SK-N-SH (cell line): ENCODE data around the gene ING1. TPM values are rescaled to one million over a fixed set of nuclear protein-coding genes. Genes with fewer than 3 reads are reported as not detected.

ENCODE experiments used
- CTCF ChIA-PET: fragments of 300-600, 350-600 bp; formaldehyde crosslinking; extraction: SDS; loops from one replicate; lab custom pipeline; 2021; lab: Yijun Ruan, JAX
- POLR2A ChIA-PET: fragments of 350-600 bp; sonication (Branson Sonifier 250); formaldehyde crosslinking; extraction: SDS; loops from one replicate; lab custom pipeline; 2020; ENCODE audit warnings: antibody characterized with exemption, inconsistent platforms; lab: Yijun Ruan, JAX
- DNase-seq: peaks from one replicate; pipeline ENCODE4 v3.0.0; 2012
- H2AFZ ChIP-seq: fragments of 200-600 bp; sonication (generic); 2 replicates; pipeline ENCODE4 v1.8.1; 2016; ENCODE audit warnings: antibody characterized with exemption, mild to moderate bottlenecking, low read depth
- H3F3A ChIP-seq: fragments of 200-600 bp; sonication (generic); replicated peaks from 2 replicates; pipeline ENCODE3; 2016; ENCODE audit warnings: antibody characterized with exemption, mild to moderate bottlenecking; ENCODE audit not compliant: insufficient read depth
- H3K27ac ChIP-seq, 2 experiments: fragments of 200-500 bp in 1 of 2; fragments of 200-600 bp in 1 of 2; sonication (Bioruptor generic) in 1 of 2; sonication (generic), shearing (Covaris generic) in 1 of 2; 2 replicates each; pipeline versions ENCODE4 v1.5.1 to v1.6.1; 2014 to 2016; ENCODE audit warnings: low read depth in 2 of 2, inconsistent platforms in 1 of 2, low read length in 1 of 2, mild to moderate bottlenecking in 1 of 2, mixed read lengths in 1 of 2
- H3K27me3 ChIP-seq: fragments of 200-600 bp; sonication (generic), shearing (Covaris generic); 2 replicates; pipeline ENCODE4 v1.6.1; 2016; ENCODE audit warnings: mixed run types; ENCODE audit not compliant: insufficient read depth
- H3K36me3 ChIP-seq, 2 experiments: fragments of 200-500 bp in 1 of 2; fragments of 200-600 bp in 1 of 2; sonication (Bioruptor generic) in 1 of 2; sonication (generic) in 1 of 2; replicated peaks in 1 of 2; 2 replicates each; pipeline versions ENCODE3 to v1.5.1; 2014 to 2016; ENCODE audit warnings: low read length in 1 of 2, mild to moderate bottlenecking in 1 of 2; ENCODE audit not compliant: insufficient read depth in 2 of 2, control insufficient read depth in 1 of 2
- H3K4me1 ChIP-seq, 2 experiments: fragments of 200-500 bp in 1 of 2; fragments of 200-600 bp in 1 of 2; sonication (Bioruptor generic) in 1 of 2; sonication (generic), shearing (Covaris generic) in 1 of 2; 2 replicates each; pipeline versions ENCODE4 v1.5.1 to v1.6.1; 2014 to 2016; ENCODE audit warnings: low read depth in 1 of 2, low read length in 1 of 2, mixed run types in 1 of 2; ENCODE audit not compliant: insufficient read depth in 2 of 2, control insufficient read depth in 1 of 2
- H3K4me2 ChIP-seq: fragments of 200-600 bp; sonication (generic), shearing (Covaris generic); 2 replicates; pipeline ENCODE4 v1.6.1; 2017; ENCODE audit warnings: mixed run types
- H3K4me3 ChIP-seq, 2 experiments: fragments of 200-500 bp in 1 of 2; fragments of 200-600 bp in 1 of 2; sonication (Bioruptor generic) in 1 of 2; sonication (generic), shearing (Covaris generic) in 1 of 2; 2 replicates each; pipeline versions ENCODE4 v1.5.1 to v1.8.1; 2014 to 2016; ENCODE audit warnings: low read depth in 2 of 2, inconsistent platforms in 1 of 2, low read length in 1 of 2, mild to moderate bottlenecking in 1 of 2, mixed read lengths in 1 of 2, moderate library complexity in 1 of 2
- H3K79me2 ChIP-seq: fragments of 200-600 bp; sonication (generic); 2 replicates; pipeline ENCODE4 v1.8.1; 2017; ENCODE audit warnings: mild to moderate bottlenecking; ENCODE audit not compliant: insufficient read depth
- H3K9ac ChIP-seq: fragments of 200-600 bp; sonication (generic); 2 replicates; pipeline ENCODE4 v1.6.1; 2017; ENCODE audit warnings: mixed run types
- H3K9me2 ChIP-seq: fragments of 200-600 bp; sonication (generic); 2 replicates; pipeline ENCODE4 v1.6.1; 2017; ENCODE audit warnings: mixed run types
- H3K9me3 ChIP-seq: fragments of 200-600 bp; sonication (generic); 2 replicates; pipeline ENCODE4 v1.6.1; 2017; ENCODE audit warnings: mixed run types, mild to moderate bottlenecking, moderate library complexity
- H4K20me1 ChIP-seq: fragments of 200-600 bp; sonication (generic); 2 replicates; pipeline ENCODE4 v1.6.1; 2017; ENCODE audit warnings: mild to moderate bottlenecking, mixed run types; ENCODE audit not compliant: insufficient read depth
- ELF1 ChIP-seq: IDR thresholded peaks from 2 replicates; pipeline ENCODE4 v1.4.0; 2012
- FOXJ3 ChIP-seq: sonication (generic); formaldehyde crosslinking; IDR thresholded peaks from 2 replicates; pipeline ENCODE4 v1.5.1; 2020; ENCODE audit warnings: mild to moderate bottlenecking, missing genetic modification reagents
- GABPA ChIP-seq: IDR thresholded peaks from 2 replicates; pipeline ENCODE4 v1.4.0; 2012; ENCODE audit warnings: low read depth, mild to moderate bottlenecking
- RAD21 ChIP-seq: IDR thresholded peaks from 2 replicates; pipeline ENCODE4 v1.6.1; 2012; ENCODE audit warnings: mild to moderate bottlenecking, low read length
- RCOR1 ChIP-seq: fragments of 150-350 bp; IDR thresholded peaks from 2 replicates; pipeline ENCODE4 v1.6.1; 2017; ENCODE audit warnings: antibody characterized with exemption, low read length
- RFX5 ChIP-seq: IDR thresholded peaks from 2 replicates; pipeline ENCODE4 v1.6.1; 2012; ENCODE audit warnings: mild to moderate bottlenecking, improper control_type of control experiment, low read length
- RXRA ChIP-seq: IDR thresholded peaks from 2 replicates; pipeline ENCODE4 v1.4.0; 2012; ENCODE audit warnings: low read depth, mild to moderate bottlenecking, borderline replicate concordance
- SIN3A ChIP-seq: IDR thresholded peaks from 2 replicates; pipeline ENCODE4 v1.6.1; 2012; ENCODE audit warnings: low read depth, mild to moderate bottlenecking, low read length, moderate library complexity, borderline replicate concordance
- SMC3 ChIP-seq: IDR thresholded peaks from 2 replicates; pipeline ENCODE4 v1.6.1; 2012; ENCODE audit warnings: low read depth, low read length, improper control_type of control experiment
- TCF12 ChIP-seq: IDR thresholded peaks from 2 replicates; pipeline ENCODE4 v1.4.0; 2012
- TEAD4 ChIP-seq: IDR thresholded peaks from 2 replicates; pipeline ENCODE4 v1.4.0; 2012; ENCODE audit warnings: mild to moderate bottlenecking, borderline replicate concordance; ENCODE audit not compliant: insufficient read depth
- WGBS: methylation state at CpG from one replicate; pipeline ENCODE4 v1.1.6; 2017; ENCODE audit warnings: low lambda C conversion rate; 5-methylcytosine and 5-hydroxymethylcytosine counted together
- polyA plus RNA-seq, 3 experiments: library from polyadenylated mRNA; depleted of rRNA; stranded (reverse); fragments of >200 nt; gene quantifications; 2 replicates each; pipeline ENCODE4 v1.2.3, GENCODE V29; 2012
- TF ChIP-seq, protein P1 (sequence below): IDR thresholded peaks from 2 replicates; pipeline ENCODE4 v1.4.0; 2012; ENCODE audit warnings: low read depth, borderline replicate concordance
- TF ChIP-seq, protein P2 (sequence below): fragments of 200-600 bp; sonication (generic); IDR thresholded peaks from 2 replicates; pipeline ENCODE4 v1.6.1; 2017; ENCODE audit warnings: antibody characterized with exemption, mild to moderate bottlenecking, moderate library complexity
- TF ChIP-seq, protein P3 (sequence below): fragments of 150-350 bp; IDR thresholded peaks from 2 replicates; pipeline ENCODE4 v1.6.1; 2017; ENCODE audit warnings: antibody characterized with exemption, low read length, low read depth, borderline replicate concordance

Gene ING1
- polyA plus RNA-seq, 1 of the 3 experiments (the other 2 are of a cell fraction): 25.4 TPM

DNA sequence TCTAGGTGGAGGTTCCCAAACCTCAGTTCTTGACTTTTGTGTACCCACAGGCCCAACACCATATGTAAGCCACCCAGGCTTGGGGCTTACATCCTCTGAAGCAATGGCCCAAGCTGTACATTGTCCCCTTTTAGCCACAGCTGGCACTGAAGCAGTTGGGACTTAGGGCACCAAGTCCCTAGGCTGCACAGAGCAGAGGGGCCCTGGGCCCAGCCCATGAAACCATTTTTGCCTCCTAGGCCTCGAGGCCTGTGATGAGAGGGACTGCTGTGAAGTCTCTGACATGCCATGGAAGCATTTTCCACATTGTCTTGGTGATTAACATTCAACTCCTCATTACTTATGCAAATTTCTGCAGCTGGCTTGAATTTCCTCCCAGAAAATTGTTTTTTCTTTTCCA lies 30.2 kb downstream of the ING1 start (continued):
- TF ChIP-seq, protein P1, sequence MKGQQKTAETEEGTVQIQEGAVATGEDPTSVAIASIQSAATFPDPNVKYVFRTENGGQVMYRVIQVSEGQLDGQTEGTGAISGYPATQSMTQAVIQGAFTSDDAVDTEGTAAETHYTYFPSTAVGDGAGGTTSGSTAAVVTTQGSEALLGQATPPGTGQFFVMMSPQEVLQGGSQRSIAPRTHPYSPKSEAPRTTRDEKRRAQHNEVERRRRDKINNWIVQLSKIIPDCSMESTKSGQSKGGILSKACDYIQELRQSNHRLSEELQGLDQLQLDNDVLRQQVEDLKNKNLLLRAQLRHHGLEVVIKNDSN: no peak
- no peak for TF ChIP-seq GABPA
- TF ChIP-seq RCOR1: no peak
- TF ChIP-seq, protein P2, sequence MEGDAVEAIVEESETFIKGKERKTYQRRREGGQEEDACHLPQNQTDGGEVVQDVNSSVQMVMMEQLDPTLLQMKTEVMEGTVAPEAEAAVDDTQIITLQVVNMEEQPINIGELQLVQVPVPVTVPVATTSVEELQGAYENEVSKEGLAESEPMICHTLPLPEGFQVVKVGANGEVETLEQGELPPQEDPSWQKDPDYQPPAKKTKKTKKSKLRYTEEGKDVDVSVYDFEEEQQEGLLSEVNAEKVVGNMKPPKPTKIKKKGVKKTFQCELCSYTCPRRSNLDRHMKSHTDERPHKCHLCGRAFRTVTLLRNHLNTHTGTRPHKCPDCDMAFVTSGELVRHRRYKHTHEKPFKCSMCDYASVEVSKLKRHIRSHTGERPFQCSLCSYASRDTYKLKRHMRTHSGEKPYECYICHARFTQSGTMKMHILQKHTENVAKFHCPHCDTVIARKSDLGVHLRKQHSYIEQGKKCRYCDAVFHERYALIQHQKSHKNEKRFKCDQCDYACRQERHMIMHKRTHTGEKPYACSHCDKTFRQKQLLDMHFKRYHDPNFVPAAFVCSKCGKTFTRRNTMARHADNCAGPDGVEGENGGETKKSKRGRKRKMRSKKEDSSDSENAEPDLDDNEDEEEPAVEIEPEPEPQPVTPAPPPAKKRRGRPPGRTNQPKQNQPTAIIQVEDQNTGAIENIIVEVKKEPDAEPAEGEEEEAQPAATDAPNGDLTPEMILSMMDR: no peak
- TF ChIP-seq RFX5: no peak
- TF ChIP-seq RAD21: no peak
- no peak for TF ChIP-seq SIN3A
- no peak for TF ChIP-seq SMC3
- no peak for TF ChIP-seq FOXJ3 (CRISPR knock-in tag)
- TF ChIP-seq, all 33 proteins: peak for 0

DNA sequence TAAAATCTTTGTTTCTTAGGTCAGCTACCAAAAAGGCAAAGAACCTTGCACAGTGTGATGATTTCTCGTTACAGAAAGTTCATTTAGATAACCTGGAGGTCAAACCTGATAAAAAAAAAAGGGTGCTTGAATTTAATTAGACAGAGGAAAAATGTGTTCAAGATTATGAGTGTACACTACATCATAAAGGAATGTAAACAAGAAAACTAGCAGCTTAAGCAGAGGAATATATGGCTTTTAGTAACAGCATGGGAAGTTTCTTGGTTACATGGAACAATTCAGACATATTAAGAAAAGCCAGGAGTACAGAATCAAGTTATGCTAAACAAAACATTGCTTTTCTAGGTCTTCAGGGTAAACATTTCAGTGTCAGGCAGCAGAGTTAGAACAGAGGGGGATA lies 32.9 kb downstream of the ING1 start:
- 85% methylated on average over 1 of the region's 1 CpG for whole genome bisulfite sequencing
- Histone ChIP-seq H3F3A (no peaks in the 10 kb centered on the region), H3K9ac (no peak overlapping the region), H2AFZ (no peak overlapping the region), H3K9me2 (no peaks in the 10 kb centered on the region), H3K79me2 (no peaks in the 10 kb centered on the region), H3K4me3 (no peak overlapping the region), H3K4me2 (no peak overlapping the region), H3K4me1 (no peaks in the 10 kb centered on the region), H3K36me3 (no peaks in the 10 kb centered on the region), H3K9me3 (peaks cover 8% of the 10 kb centered on the region), H3K27ac (no peak overlapping the region), H4K20me1 (no peaks in the 10 kb centered on the region), H3K27me3 (no peaks in the 10 kb centered on the region)
- ChIA-PET POLR2A (no interaction called here), CTCF (interaction anchor here (0.8 kb wide), 1 partner anchor 1785 kb away, joined by 3 read pairs; no protein-coding TSS in a partner anchor)
- DNase-seq: no peak
- TF ChIP-seq TCF12: no peak
- no peak for TF ChIP-seq RXRA
- no peak for TF ChIP-seq ELF1
- TF ChIP-seq, protein P3, sequence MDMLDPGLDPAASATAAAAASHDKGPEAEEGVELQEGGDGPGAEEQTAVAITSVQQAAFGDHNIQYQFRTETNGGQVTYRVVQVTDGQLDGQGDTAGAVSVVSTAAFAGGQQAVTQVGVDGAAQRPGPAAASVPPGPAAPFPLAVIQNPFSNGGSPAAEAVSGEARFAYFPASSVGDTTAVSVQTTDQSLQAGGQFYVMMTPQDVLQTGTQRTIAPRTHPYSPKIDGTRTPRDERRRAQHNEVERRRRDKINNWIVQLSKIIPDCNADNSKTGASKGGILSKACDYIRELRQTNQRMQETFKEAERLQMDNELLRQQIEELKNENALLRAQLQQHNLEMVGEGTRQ: no peak
- no peak for TF ChIP-seq TEAD4
- TF ChIP-seq SIN3A: no peak
